H1 (cell line): ENCODE data around the gene VOPP1. TPM values are rescaled to one million over a fixed set of nuclear protein-coding genes. Genes with fewer than 3 reads are reported as not detected.
A peak's percentile ranks its signal among the peaks of the same experiment; 100 is the strongest.

Experiments used
- BACH1 ChIP-seq: IDR thresholded peaks from 2 replicates; pipeline ENCODE4 v1.6.1; 2012; ENCODE audit warnings: low read length, improper control_type of control experiment
- CBX5 ChIP-seq: fragments of 300-800, 300-1000 bp; sonication (generic); IDR thresholded peaks from 2 replicates; pipeline ENCODE4 v1.7.1; 2016; ENCODE audit warnings: antibody characterized with exemption, low read length, low read depth
- CHD1 ChIP-seq: IDR thresholded peaks from 2 replicates; pipeline ENCODE4 v1.6.1; 2012; ENCODE audit warnings: low read depth, low read length, improper control_type of control experiment
- EZH2 ChIP-seq: fragments of 200-600 bp; sonication (generic); IDR thresholded peaks from 2 replicates; pipeline ENCODE4 v1.7.1; 2012; ENCODE audit warnings: low read depth, mild to moderate bottlenecking, moderate library complexity, low read length, inconsistent platforms; ENCODE audit not compliant: severe bottlenecking
- HDAC2 ChIP-seq, 2 experiments: fragments of 300-600 bp in 1 of 2; sonication (generic) in 1 of 2; IDR thresholded peaks; 2 replicates each; pipeline ENCODE4 v1.6.1; 2011 to 2012; ENCODE audit warnings: low read depth in 2 of 2, low read length in 2 of 2, mild to moderate bottlenecking in 2 of 2, moderate library complexity in 2 of 2, borderline replicate concordance in 1 of 2, inconsistent platforms in 1 of 2
- JUND ChIP-seq: IDR thresholded peaks from 2 replicates; pipeline ENCODE4 v1.6.1; 2011; ENCODE audit warnings: mild to moderate bottlenecking, improper control_type of control experiment, low read length
- KDM4A ChIP-seq: IDR thresholded peaks from one replicate; pipeline ENCODE4 v1.7.1; 2012; ENCODE audit warnings: low read depth, mild to moderate bottlenecking, moderate library complexity, low read length, inconsistent platforms; ENCODE audit not compliant: severe bottlenecking
- KDM5A ChIP-seq: fragments of 200-600 bp; IDR thresholded peaks from 2 replicates; pipeline ENCODE4 v1.7.1; 2012; ENCODE audit warnings: mild to moderate bottlenecking, low read length, inconsistent platforms, mixed read lengths
- MAFK ChIP-seq: IDR thresholded peaks from 2 replicates; pipeline ENCODE4 v1.6.1; 2012; ENCODE audit warnings: low read depth, mild to moderate bottlenecking, improper control_type of control experiment, low read length
- NRF1 ChIP-seq: IDR thresholded peaks from 2 replicates; pipeline ENCODE4 v1.6.1; 2011; ENCODE audit warnings: mild to moderate bottlenecking, low read depth, low read length, improper control_type of control experiment
- RAD21 ChIP-seq, 2 experiments: IDR thresholded peaks in 1 of 2; conservative IDR thresholded peaks in 1 of 2; 2 replicates each; pipeline ENCODE4 v1.6.1; 2011; ENCODE audit warnings: low read depth in 2 of 2, low read length in 2 of 2, improper control_type of control experiment in 1 of 2, inconsistent platforms in 1 of 2, mild to moderate bottlenecking in 1 of 2, moderate library complexity in 1 of 2
- SP4 ChIP-seq: IDR thresholded peaks from 2 replicates; pipeline ENCODE4 v1.6.1; 2012; ENCODE audit warnings: low read length, inconsistent platforms
- TBP ChIP-seq: IDR thresholded peaks from 2 replicates; pipeline ENCODE4 v1.6.1; 2011; ENCODE audit warnings: low read depth, low read length, improper control_type of control experiment
- TCF12 ChIP-seq: IDR thresholded peaks from 2 replicates; pipeline ENCODE4 v1.6.1; 2011; ENCODE audit warnings: low read depth, mild to moderate bottlenecking, low read length
- polyA plus RNA-seq, 7 experiments: library from polyadenylated mRNA; depleted of rRNA in 3 of 7; stranded (reverse) in 5 of 7; unstranded in 2 of 7; fragments of >200 nt in 5 of 7; fragments of 200-250 nt in 2 of 7; gene quantifications; 1 replicate in 5 of 7; 2 replicates in 1 of 7; 4 replicates in 1 of 7; pipeline versions ENCODE4 v1.2.1 to v1.2.3, GENCODE V29; 2011 to 2013; ENCODE audit warnings: missing spikeins in 2 of 7, mixed read lengths in 2 of 7
- total RNA-seq: library from RNA; stranded (reverse); fragmentation: NEBNext Ultra II Directional; extraction: Animal tissue kit (Norgen Biotek cat#: 25700); gene quantifications from 2 replicates; pipeline ENCODE4 v1.2.1, GENCODE V29; 2021
- TF ChIP-seq, protein P1 (sequence below): IDR thresholded peaks from 2 replicates; pipeline ENCODE4 v1.6.1; 2011; ENCODE audit warnings: low read depth, mild to moderate bottlenecking, low read length; ENCODE audit not compliant: insufficient read depth
- TF ChIP-seq, protein P2 (sequence below): IDR thresholded peaks from 2 replicates; pipeline ENCODE4 v1.6.1; 2012; ENCODE audit warnings: inconsistent platforms

VOPP1 gene
- total and polyA plus RNA-seq, 2 of the 8 experiments (the other 6 are each of a cell fraction or from before 2014, with no cell fraction given): 44.7 to 83.0 TPM

DNA sequence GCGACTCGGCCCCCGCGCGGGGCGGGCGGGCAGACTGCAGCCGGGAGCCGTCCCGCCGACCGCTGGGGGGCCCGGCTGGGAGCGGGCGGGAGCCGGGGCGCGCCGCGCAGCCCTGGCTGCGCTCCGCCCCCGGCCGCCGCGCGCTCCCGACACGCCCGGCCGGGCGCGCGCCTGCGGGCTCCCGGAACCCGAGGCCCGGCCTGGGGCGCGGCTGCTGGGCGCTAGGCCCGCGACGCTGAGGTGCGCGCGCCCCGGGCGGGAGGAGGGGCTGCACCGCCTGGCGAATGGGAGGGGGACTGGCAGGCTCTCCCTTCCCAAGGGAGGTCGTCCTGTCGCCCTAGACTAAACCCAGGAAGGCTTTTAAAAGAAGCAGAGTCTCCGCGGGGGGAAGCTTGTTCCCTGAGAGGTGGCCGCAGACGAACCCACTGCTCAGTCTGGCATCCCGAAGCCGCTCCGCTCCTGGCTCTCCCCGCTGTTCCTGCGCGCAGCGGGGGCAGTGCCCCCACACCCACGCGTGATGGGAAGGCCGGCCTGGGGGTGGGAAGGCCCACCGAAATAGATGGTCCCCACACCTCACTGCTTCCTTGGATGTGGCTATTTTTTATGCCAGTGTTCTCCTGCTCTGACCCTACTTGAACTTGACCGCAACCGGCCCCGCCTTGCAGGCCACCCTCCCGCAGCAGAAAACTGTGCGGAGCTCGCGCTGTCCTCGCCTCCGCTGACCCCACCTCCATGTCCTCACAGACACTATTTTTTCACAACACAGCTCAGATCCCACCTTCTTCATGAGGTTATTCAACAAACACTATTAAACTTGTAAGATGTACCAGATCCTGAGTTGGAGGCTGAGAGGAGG lies at the start of gene VOPP1 (continued):
- no peak; a peak in 1 of 4 replicates for TF ChIP-seq RAD21 (IDR thresholded peaks at IDR 0.05 in 1 of 2, conservative IDR thresholded peaks at IDR 0.05 in 1 of 2; ENCODE audit: low read depth in 2 of 2, low read length in 2 of 2)
- no peak for TF ChIP-seq CHD1
- no peak for TF ChIP-seq KDM5A
- TF ChIP-seq, protein P1, sequence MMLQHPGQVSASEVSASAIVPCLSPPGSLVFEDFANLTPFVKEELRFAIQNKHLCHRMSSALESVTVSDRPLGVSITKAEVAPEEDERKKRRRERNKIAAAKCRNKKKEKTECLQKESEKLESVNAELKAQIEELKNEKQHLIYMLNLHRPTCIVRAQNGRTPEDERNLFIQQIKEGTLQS: no peak
- no peak for TF ChIP-seq TBP
- no peak for TF ChIP-seq EZH2
- no peak for TF ChIP-seq MAFK
- TF ChIP-seq JUND: no peak
- peak; percentile 34 for TF ChIP-seq KDM4A
- TF ChIP-seq SP4: no peak
- TF ChIP-seq HDAC2 (IDR thresholded peaks at IDR 0.05; ENCODE audit: borderline replicate concordance in 1 of 2, low read depth in 2 of 2, low read length in 2 of 2): no peak
- TF ChIP-seq BACH1: peak; percentile 25; the same call in 1 of the 2 replicates
- TF ChIP-seq NRF1: no peak
- TF ChIP-seq TCF12: no peak
- TF ChIP-seq, protein P2, sequence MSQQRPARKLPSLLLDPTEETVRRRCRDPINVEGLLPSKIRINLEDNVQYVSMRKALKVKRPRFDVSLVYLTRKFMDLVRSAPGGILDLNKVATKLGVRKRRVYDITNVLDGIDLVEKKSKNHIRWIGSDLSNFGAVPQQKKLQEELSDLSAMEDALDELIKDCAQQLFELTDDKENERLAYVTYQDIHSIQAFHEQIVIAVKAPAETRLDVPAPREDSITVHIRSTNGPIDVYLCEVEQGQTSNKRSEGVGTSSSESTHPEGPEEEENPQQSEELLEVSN: no peak
- TF ChIP-seq CBX5: no peak
